ENCODE measurements around the gene IL18BP.

Gene IL18BP

GRCh38 chr11:71995726-71996291 is 2.9 kb upstream of the IL18BP start:
- TF ChIP-seq CTCF (IDR thresholded peaks at IDR 0.05): no peak
- Histone ChIP-seq H3K27ac (no peak overlapping the region), H3K9me3 (no peaks in the 10 kb centered on the region), H3K36me3 (peaks cover 0 to 35% (median 18%) of the 10 kb centered on the region in 3 donors), H3K27me3 (no peaks in the 10 kb centered on the region), H3K4me1 (peaks cover 0 to 23% (median 15%) of the 10 kb centered on the region in 4 donors), H3K4me3 (no peak overlapping the region)
- intact Hi-C loops (cut with DNase I; ENCODE audit: low total_unique reads): no loop called here
- no peak for DNase-seq

- intact Hi-C loops (cut with DNase I; ENCODE audit: low total_unique reads): no loop called here
- H3K27me3 ChIP-seq: no peaks in the 10 kb centered on the region
- TF ChIP-seq CTCF (IDR thresholded peaks at IDR 0.05): no peak
- H3K27ac ChIP-seq: no peak overlapping the region
- peaks cover 0 to 24% (median 16%) of the 10 kb centered on the region in 4 donors for H3K4me1 ChIP-seq
- H3K9me3 ChIP-seq: no peaks in the 10 kb centered on the region
- H3K36me3 ChIP-seq: peaks cover 0 to 35% (median 16%) of the 10 kb centered on the region in 3 donors
- no peak for DNase-seq
- H3K4me3 ChIP-seq: no peak overlapping the region
These were observed 2.2 kb upstream of the IL18BP start for GRCh38 chr11:71996517-71996916.

- no peak overlapping the region for H3K27ac ChIP-seq
- H3K36me3 ChIP-seq: peaks cover 0 to 36% (median 16%) of the 10 kb centered on the region in 3 donors
- intact Hi-C loops (cut with DNase I; ENCODE audit: low total_unique reads): no loop called here
These were observed 1.8 kb upstream of the IL18BP start for GRCh38 chr11:71996946-71997345.

GRCh38 chr11:71997594-71997993 is 1.1 kb upstream of the IL18BP start:
- Histone ChIP-seq H3K36me3 (peaks cover 0 to 43% (median 22%) of the 10 kb centered on the region in 3 donors), H3K27ac (no peak overlapping the region), H3K27me3 (no peaks in the 10 kb centered on the region), H3K4me3 (no peak overlapping the region), H3K4me1 (peaks cover 0 to 24% (median 16%) of the 10 kb centered on the region in 4 donors), H3K9me3 (no peaks in the 10 kb centered on the region)
- intact Hi-C loops (cut with DNase I; ENCODE audit: low total_unique reads): no loop called here
- DNase-seq: no peak
- TF ChIP-seq CTCF (IDR thresholded peaks at IDR 0.05): no peak

More at GRCh38 chr11:71996946-71997345, 1.8 kb upstream of the IL18BP start:
- DNase-seq: no peak
- no peak for TF ChIP-seq CTCF (IDR thresholded peaks at IDR 0.05)
- peaks cover 0 to 24% (median 16%) of the 10 kb centered on the region in 4 donors for H3K4me1 ChIP-seq
- no peaks in the 10 kb centered on the region for H3K9me3 ChIP-seq
- no peaks in the 10 kb centered on the region for H3K27me3 ChIP-seq
- H3K4me3 ChIP-seq: no peak overlapping the region

- Histone ChIP-seq H3K4me1 (peaks cover 0 to 24% (median 16%) of the 10 kb centered on the region in 4 donors), H3K27me3 (no peaks in the 10 kb centered on the region), H3K36me3 (peaks cover 3 to 47% (median 27%) of the 10 kb centered on the region in 3 donors), H3K9me3 (no peaks in the 10 kb centered on the region), H3K4me3 (no peak overlapping the region), H3K27ac (no peak overlapping the region)
- TF ChIP-seq CTCF (IDR thresholded peaks at IDR 0.05): no peak
- intact Hi-C loops (cut with DNase I; ENCODE audit: low total_unique reads): no loop called here
- no peak for DNase-seq
These were observed 648 bp upstream of the IL18BP start for GRCh38 chr11:71998061-71998460.

Measured in tibial artery (tissue), 4 donors.